MM.1S (cell line): Measurements from ENCODE around the gene NOS1.

Experiments
- DNase-seq: peaks from one replicate; pipeline ENCODE4 v3.0.0-alpha.2; 2015
- H2AFZ ChIP-seq: fragments of 300-600 bp; sonication (generic); 2 replicates; pipeline ENCODE4 v1.6.0; 2016; ENCODE audit warnings: antibody characterized with exemption, low read length
- H3F3A ChIP-seq: fragments of 300-600 bp; sonication (generic); 2 replicates; pipeline ENCODE4 v1.6.1; 2016; ENCODE audit warnings: mild to moderate bottlenecking, antibody characterized with exemption, low read length, moderate library complexity, mixed read lengths; ENCODE audit not compliant: insufficient read depth
- H3K27ac ChIP-seq: fragments of 300-600 bp; sonication (generic); 2 replicates; pipeline ENCODE4 v1.5.1; 2016; ENCODE audit warnings: mild to moderate bottlenecking, low read length
- H3K27me3 ChIP-seq: fragments of 300-600 bp; sonication (generic); replicated peaks from 2 replicates; pipeline ENCODE4 v1.6.0; 2016; ENCODE audit warnings: low read length; ENCODE audit not compliant: insufficient read depth
- H3K36me3 ChIP-seq: fragments of 300-600 bp; sonication (generic); replicated peaks from 2 replicates; pipeline ENCODE4 v1.6.1; 2016; ENCODE audit warnings: mild to moderate bottlenecking, low read length, mixed read lengths; ENCODE audit not compliant: insufficient read depth
- H3K4me1 ChIP-seq: fragments of 300-600 bp; sonication (generic); 2 replicates; pipeline ENCODE4 v1.6.1; 2016; ENCODE audit warnings: low read length, mixed read lengths
- H3K4me2 ChIP-seq: fragments of 300-600 bp; sonication (generic); 2 replicates; pipeline ENCODE4 v1.6.0; 2016; ENCODE audit warnings: low read depth, low read length
- H3K4me3 ChIP-seq: fragments of 300-600 bp; sonication (generic); 2 replicates; pipeline ENCODE4 v1.5.1; 2016; ENCODE audit warnings: low read length, mixed read lengths
- H3K79me2 ChIP-seq: fragments of 300-600 bp; sonication (generic); 2 replicates; pipeline ENCODE4 v1.6.1; 2016; ENCODE audit warnings: mixed run types, low read length, mixed read lengths
- H3K9ac ChIP-seq: fragments of 300-600 bp; sonication (generic); 2 replicates; pipeline ENCODE4 v1.6.1; 2016; ENCODE audit warnings: low read length, mixed read lengths
- H3K9me2 ChIP-seq: fragments of 300-600 bp; sonication (generic); replicated peaks from 2 replicates; pipeline ENCODE4 v1.6.1; 2016; ENCODE audit warnings: mild to moderate bottlenecking, low read length, mixed read lengths; ENCODE audit not compliant: insufficient read depth
- H3K9me3 ChIP-seq: fragments of 300-600 bp; sonication (generic); replicated peaks from 2 replicates; pipeline ENCODE4 v1.6.1; 2016; ENCODE audit warnings: mild to moderate bottlenecking, low read length, mixed read lengths; ENCODE audit not compliant: insufficient read depth
- H4K20me1 ChIP-seq: fragments of 300-600 bp; sonication (generic); 2 replicates; pipeline ENCODE4 v1.6.1; 2016; ENCODE audit warnings: mild to moderate bottlenecking, low read length, moderate library complexity, mixed read lengths; ENCODE audit not compliant: insufficient read depth
- EZH2 ChIP-seq: fragments of 300-600 bp; sonication (generic); optimal IDR thresholded peaks from 2 replicates; pipeline ENCODE3; 2017; ENCODE audit warnings: low read depth, mild to moderate bottlenecking, antibody characterized with exemption, low read length, mixed read lengths
- EZH2phosphoT487 ChIP-seq: fragments of 300-600 bp; sonication (generic); IDR thresholded peaks from 2 replicates; pipeline ENCODE4 v1.6.1; 2018; ENCODE audit warnings: antibody characterized with exemption, low read length
- TF ChIP-seq, protein P1 (sequence below): fragments of 300-600 bp; sonication (generic); IDR thresholded peaks from 2 replicates; pipeline ENCODE4 v1.5.1; 2016; ENCODE audit warnings: antibody characterized with exemption, low read length, mixed read lengths

NOS1 gene

DNA sequence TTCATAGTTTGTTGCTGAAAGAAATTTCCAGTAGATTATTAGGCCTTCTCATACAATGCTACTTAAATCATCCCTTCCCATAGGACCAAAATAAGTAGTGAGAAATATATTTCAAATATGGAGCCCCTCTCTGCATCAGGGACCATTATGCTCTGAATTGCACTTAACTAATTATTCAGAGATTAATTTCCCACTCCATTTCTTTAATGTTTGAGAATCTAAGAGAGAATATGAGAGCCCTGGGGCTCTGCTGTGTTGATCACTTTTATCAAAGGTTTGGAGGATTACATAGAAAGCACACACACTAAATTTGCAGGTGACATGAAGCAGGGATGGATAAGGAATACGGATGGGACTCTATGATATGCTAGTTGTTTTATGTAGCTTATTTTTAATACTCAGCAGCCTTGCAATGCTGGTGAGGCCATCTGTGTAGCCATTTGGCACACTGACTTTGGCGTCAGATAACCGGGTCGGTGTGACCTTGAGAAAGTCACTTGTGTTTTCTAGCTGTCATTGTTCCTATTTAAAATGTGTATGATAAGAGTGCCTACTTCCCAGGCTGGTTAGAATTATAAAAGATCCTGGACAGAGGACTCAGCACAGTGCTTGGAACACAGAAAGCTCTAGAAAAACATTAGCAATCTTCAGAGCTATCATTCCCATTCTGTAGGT is 121.2 kb downstream of the NOS1 start:
- Histone ChIP-seq H2AFZ (no peak overlapping the region), H3K9ac (no peak overlapping the region), H3K27me3 (no peaks in the 10 kb centered on the region), H3K4me2 (no peak overlapping the region), H3F3A (no peaks in the 10 kb centered on the region), H3K9me2 (no peaks in the 10 kb centered on the region), H3K27ac (no peak overlapping the region), H3K9me3 (no peaks in the 10 kb centered on the region), H3K36me3 (no peaks in the 10 kb centered on the region), H4K20me1 (no peaks in the 10 kb centered on the region), H3K4me1 (no peaks in the 10 kb centered on the region), H3K79me2 (no peaks in the 10 kb centered on the region), H3K4me3 (no peak overlapping the region)
- no peak for TF ChIP-seq EZH2phosphoT487
- no peak for TF ChIP-seq EZH2
- TF ChIP-seq, protein P1, sequence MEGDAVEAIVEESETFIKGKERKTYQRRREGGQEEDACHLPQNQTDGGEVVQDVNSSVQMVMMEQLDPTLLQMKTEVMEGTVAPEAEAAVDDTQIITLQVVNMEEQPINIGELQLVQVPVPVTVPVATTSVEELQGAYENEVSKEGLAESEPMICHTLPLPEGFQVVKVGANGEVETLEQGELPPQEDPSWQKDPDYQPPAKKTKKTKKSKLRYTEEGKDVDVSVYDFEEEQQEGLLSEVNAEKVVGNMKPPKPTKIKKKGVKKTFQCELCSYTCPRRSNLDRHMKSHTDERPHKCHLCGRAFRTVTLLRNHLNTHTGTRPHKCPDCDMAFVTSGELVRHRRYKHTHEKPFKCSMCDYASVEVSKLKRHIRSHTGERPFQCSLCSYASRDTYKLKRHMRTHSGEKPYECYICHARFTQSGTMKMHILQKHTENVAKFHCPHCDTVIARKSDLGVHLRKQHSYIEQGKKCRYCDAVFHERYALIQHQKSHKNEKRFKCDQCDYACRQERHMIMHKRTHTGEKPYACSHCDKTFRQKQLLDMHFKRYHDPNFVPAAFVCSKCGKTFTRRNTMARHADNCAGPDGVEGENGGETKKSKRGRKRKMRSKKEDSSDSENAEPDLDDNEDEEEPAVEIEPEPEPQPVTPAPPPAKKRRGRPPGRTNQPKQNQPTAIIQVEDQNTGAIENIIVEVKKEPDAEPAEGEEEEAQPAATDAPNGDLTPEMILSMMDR: no peak
- no peak for DNase-seq

DNA sequence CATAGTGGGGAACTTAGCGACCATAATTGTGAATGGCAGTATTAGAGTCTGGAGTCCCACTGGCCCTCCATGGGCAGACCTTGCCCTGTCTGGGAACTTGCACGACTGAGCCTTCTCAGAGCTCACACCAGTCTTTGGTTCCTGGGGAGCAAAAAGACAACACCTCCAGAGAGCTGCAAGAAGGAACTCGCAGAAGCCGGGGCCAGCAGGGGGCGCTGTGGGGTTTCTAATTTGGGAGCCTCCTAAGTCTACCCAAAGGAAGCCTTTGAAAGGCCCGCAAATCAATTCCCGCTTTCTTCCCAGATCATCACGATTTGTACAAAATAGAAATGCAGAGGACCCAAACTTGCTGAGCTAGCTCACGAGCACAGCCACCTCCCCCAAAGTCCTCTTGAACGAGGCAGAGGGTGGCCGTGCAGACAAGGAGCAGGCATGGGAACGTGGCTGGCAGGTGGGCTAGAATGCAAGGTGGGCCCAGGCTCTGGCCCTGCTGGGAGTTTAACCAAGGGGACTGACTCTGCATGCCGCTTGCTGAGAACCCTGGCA is 124.9 kb downstream of the NOS1 start:
- H2AFZ ChIP-seq: no peak overlapping the region
- H3K4me3 ChIP-seq: no peak overlapping the region
- H3K36me3 ChIP-seq: no peaks in the 10 kb centered on the region
- no peaks in the 10 kb centered on the region for H3K9me2 ChIP-seq
- TF ChIP-seq, protein P1: peak; percentile 63
- TF ChIP-seq EZH2: no peak
- no peak for TF ChIP-seq EZH2phosphoT487
- H3K9ac ChIP-seq: no peak overlapping the region
- no peaks in the 10 kb centered on the region for H3F3A ChIP-seq
- no peaks in the 10 kb centered on the region for H3K27me3 ChIP-seq
- H3K4me1 ChIP-seq: no peaks in the 10 kb centered on the region
- no peaks in the 10 kb centered on the region for H3K9me3 ChIP-seq
- H4K20me1 ChIP-seq: no peaks in the 10 kb centered on the region
- H3K79me2 ChIP-seq: no peaks in the 10 kb centered on the region
- no peak overlapping the region for H3K27ac ChIP-seq
- peak; percentile 54 for DNase-seq
- H3K4me2 ChIP-seq: no peak overlapping the region

DNA sequence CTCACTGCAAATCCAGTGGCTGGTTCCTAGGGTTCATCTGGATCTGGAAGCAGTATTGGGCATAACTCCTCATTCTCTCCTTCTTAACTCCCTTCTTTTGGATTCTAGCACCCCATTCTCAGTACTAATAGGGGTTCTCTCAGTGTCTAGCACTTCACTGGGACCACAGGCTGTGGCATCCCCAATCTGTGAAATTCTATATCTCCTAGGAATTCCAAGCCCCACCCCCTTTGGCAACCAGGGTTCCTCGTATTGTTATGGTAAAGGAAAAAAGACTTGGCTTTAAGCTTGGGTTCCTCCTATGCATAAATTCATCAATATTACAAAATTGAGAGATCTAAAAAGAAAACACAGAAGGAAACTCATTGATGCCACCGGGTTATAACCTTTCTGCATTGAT is 126.2 kb downstream of the NOS1 start:
- Histone ChIP-seq H4K20me1 (no peaks in the 10 kb centered on the region), H3K4me2 (no peak overlapping the region), H3K4me1 (no peaks in the 10 kb centered on the region), H3K9ac (no peak overlapping the region), H3K27me3 (no peaks in the 10 kb centered on the region), H3K4me3 (no peak overlapping the region), H3F3A (no peaks in the 10 kb centered on the region), H3K79me2 (no peaks in the 10 kb centered on the region), H3K9me3 (no peaks in the 10 kb centered on the region), H3K27ac (no peak overlapping the region), H2AFZ (no peak overlapping the region), H3K9me2 (no peaks in the 10 kb centered on the region), H3K36me3 (no peaks in the 10 kb centered on the region)
- TF ChIP-seq, protein P1: no peak
- TF ChIP-seq EZH2 (no peak), EZH2phosphoT487 (no peak)
- DNase-seq: no peak
